Tibial nerve (tissue), 4 donors: Measurements from ENCODE around the gene LRRTM4.

ENCODE experiments used
- CTCF ChIP-seq, 5 experiments: fragments of 200-600 bp in 3 of 5; fragments of 450-650 bp in 2 of 5; sonication (generic) in 3 of 5; IDR thresholded peaks; one replicate each; pipeline ENCODE4 v1.5.1; 2016 to 2019; ENCODE audit warnings: antibody characterized with exemption in 5 of 5, mild to moderate bottlenecking in 3 of 5, moderate library complexity in 2 of 5
- EP300 ChIP-seq, 2 donors: sonication (generic); formaldehyde crosslinking; IDR thresholded peaks; one replicate each; pipeline ENCODE4 v1.6.1; 2017; ENCODE audit warnings: antibody characterized with exemption in 2 of 2, mild to moderate bottlenecking in 1 of 2

GRCh38 chr2:76895469-76895868 lies 626.7 kb downstream of the LRRTM4 start:
- TF ChIP-seq CTCF (IDR thresholded peaks at IDR 0.05) = no peak
- TF ChIP-seq EP300 (IDR thresholded peaks at IDR 0.05) = no peak
